ENCODE measurements around the gene PGRMC2.

The PGRMC2 gene

GRCh38 chr4:128311659-128312403 is 24.2 kb upstream of the PGRMC2 start:
- no peak for ATAC-seq

GRCh38 chr4:128310266-128310697 is 22.7 kb upstream of the PGRMC2 start:
- ATAC-seq: peak; percentile 83
- no peak for TF ChIP-seq ZNF565 (CRISPR knock-in tag; conservative IDR thresholded peaks at IDR 0.05; ENCODE audit: low read depth)
- no peak for TF ChIP-seq ZNF70 (CRISPR knock-in tag; IDR thresholded peaks at IDR 0.05)
- no peak for TF ChIP-seq POU6F1 (CRISPR knock-in tag; IDR thresholded peaks at IDR 0.05; ENCODE audit: borderline replicate concordance, low read depth)
- TF ChIP-seq RARB (CRISPR knock-in tag; IDR thresholded peaks at IDR 0.05): no peak
- TF ChIP-seq SNAI2 (CRISPR knock-in tag; IDR thresholded peaks at IDR 0.05): no peak
- TF ChIP-seq ESRRG (CRISPR knock-in tag; IDR thresholded peaks at IDR 0.05): no peak
- no peak for TF ChIP-seq ZC3H10 (CRISPR knock-in tag; IDR thresholded peaks at IDR 0.05)
- TF ChIP-seq GLIS3 (CRISPR knock-in tag; IDR thresholded peaks at IDR 0.05): no peak
- TF ChIP-seq PATZ1 (CRISPR knock-in tag; IDR thresholded peaks at IDR 0.05; ENCODE audit: borderline replicate concordance): no peak
- TF ChIP-seq TOX (CRISPR knock-in tag; IDR thresholded peaks at IDR 0.05; ENCODE audit: borderline replicate concordance): no peak

More at GRCh38 chr4:128311659-128312403, 24.2 kb upstream of the PGRMC2 start:
- TF ChIP-seq TSHZ2 (CRISPR knock-in tag; IDR thresholded peaks at IDR 0.05): no peak
- no peak for TF ChIP-seq ZNF565 (CRISPR knock-in tag; conservative IDR thresholded peaks at IDR 0.05; ENCODE audit: low read depth)
- no peak for TF ChIP-seq TOX (CRISPR knock-in tag; IDR thresholded peaks at IDR 0.05; ENCODE audit: borderline replicate concordance)
- no peak for TF ChIP-seq ZNF70 (CRISPR knock-in tag; IDR thresholded peaks at IDR 0.05)
- TF ChIP-seq ZFP3 (CRISPR knock-in tag; IDR thresholded peaks at IDR 0.05): no peak
- TF ChIP-seq POU6F1 (CRISPR knock-in tag; IDR thresholded peaks at IDR 0.05; ENCODE audit: borderline replicate concordance, low read depth): no peak
- TF ChIP-seq CSRNP3 (CRISPR knock-in tag; IDR thresholded peaks at IDR 0.05): no peak
- TF ChIP-seq SNAI2 (CRISPR knock-in tag; IDR thresholded peaks at IDR 0.05): no peak
- TF ChIP-seq ARNTL (CRISPR knock-in tag; IDR thresholded peaks at IDR 0.05; ENCODE audit: borderline replicate concordance, low read depth): no peak
- no peak for TF ChIP-seq ISL1 (CRISPR knock-in tag; IDR thresholded peaks at IDR 0.05)
- TF ChIP-seq ZNF8 (CRISPR knock-in tag; IDR thresholded peaks at IDR 0.05): no peak
- no peak for TF ChIP-seq CREB5 (CRISPR knock-in tag; IDR thresholded peaks at IDR 0.05; ENCODE audit: low read depth)
- no peak for TF ChIP-seq CSDC2 (CRISPR knock-in tag; IDR thresholded peaks at IDR 0.05)
